Left colon (tissue), 2 donors: Measurements from ENCODE around the gene PITPNM2. TPM values are rescaled to one million over a fixed set of nuclear protein-coding genes. Genes with fewer than 3 reads are reported as not detected.
A peak's percentile ranks its signal among the peaks of the same experiment; 100 is the strongest.

Experiments
- ATAC-seq: fragments of 200-7000 bp; cut with Tn5 transposase; one replicate; pipeline ENCODE4 v1.9.1; 2020; ENCODE audit warnings: mild to moderate bottlenecking, moderate library complexity
- DNase-seq, 2 donors: peaks; one replicate each; pipeline ENCODE4 v3.0.0-alpha.2; 2020
- intact Hi-C, 2 donors: fragments of 100-400 bp; cut with DNase I in 1 of 2; cut with micrococcal nuclease in 1 of 2; formaldehyde crosslinking; loops; one replicate each; pipeline versions ENCODE4 v1.11.2 to v1.14.0; 2022; cut with DNase I, micrococcal nuclease
- total RNA-seq, 2 donors: library from RNA; stranded (reverse); fragmentation: NEBNext Ultra II Directional; extraction: Animal tissue kit (Norgen Biotek cat#: 25700); gene quantifications; one replicate each; pipeline ENCODE4 v1.2.1, GENCODE V29; 2021
- donor health status: DM: no; HTN: no; CAD: no.
- donor health status: DM: yes; HTN: yes; CAD: no.

Gene PITPNM2
- total RNA-seq, 2 donors from 2014 or later, result 11.4 to 17.6 TPM

DNA sequence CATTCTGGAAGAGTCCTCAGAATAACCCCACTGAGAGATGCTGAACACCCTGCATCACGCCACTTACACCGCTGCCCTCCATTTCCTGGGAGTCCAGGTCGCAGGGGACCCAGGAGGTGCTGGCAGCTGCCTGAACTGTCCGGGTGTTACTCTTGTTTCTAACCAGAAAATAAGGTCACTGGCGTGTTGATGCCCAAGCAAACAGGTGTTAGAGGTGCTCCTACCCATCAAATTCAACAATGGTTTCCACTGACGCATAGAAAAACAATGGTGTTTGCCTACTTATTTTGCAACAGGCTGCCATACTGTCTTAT is 23.8 kb downstream of the PITPNM2 start:
- DNase-seq (no peak), ATAC-seq (no peak)
- intact Hi-C loops, result no loop called here

DNA sequence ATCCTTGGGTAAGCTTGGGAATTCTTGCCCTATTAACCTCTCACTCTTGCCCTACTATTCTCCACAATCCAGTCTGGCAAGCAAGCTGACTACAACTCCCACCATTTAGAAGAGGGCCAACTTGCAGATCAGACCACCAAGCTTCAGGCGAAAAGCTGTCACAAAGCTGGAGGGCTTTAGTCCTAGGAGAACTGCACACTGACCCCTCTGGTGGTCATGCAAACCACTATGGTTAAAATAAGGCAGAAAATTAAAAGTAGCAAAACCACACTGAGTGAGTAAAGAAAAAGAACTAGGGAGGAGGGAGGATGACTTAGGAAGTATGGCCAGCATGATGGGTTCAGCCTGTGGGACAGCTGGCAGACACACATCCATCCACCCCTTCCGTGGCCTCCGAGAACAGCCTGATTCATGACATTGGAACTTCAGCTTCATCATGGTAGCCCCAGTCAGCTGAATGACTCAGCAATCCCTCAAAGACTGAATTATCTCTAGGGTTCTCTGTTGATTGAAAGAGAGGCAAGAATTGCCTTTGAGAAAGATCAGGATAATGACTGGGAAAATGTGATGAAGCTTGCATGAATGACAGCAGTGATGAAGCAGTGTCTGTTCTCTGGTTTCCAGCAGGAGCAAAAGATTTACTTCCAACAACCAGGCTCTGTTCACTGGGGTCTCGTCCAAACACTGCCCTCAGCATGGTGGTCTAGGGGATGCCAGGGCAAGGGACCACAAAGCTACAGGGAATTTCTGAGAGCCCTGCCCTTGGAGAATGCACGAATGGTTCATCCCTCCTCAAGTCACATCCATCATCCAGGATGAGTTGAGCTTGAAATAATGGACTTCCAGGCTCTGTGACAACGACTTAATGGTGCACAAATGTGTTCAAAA is 24.4 kb downstream of the PITPNM2 start:
- no peak for ATAC-seq
- DNase-seq, result no peak
- intact Hi-C loops, result no loop called here

DNA sequence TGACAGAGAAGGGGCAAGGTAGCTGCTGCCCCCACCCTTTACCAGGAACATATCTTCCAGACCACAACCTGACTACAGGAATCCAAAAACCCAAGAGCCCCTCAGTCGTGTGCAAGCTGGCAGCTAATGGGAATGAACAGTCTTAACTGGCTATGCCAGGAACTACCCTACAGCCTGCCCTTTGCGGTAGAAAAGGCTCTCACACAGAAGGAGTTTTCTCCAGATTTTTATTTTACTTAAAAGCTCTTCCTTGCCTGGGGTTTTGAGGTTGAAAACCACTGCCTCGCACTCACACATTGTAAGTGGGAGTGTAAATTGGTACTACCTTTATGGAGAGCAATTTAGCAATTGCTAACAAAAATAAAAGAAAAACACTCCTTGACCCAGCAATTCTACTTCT is 28.3 kb downstream of the PITPNM2 start:
- intact Hi-C loops, result no loop called here
- ATAC-seq (no peak), DNase-seq (no peak)

DNA sequence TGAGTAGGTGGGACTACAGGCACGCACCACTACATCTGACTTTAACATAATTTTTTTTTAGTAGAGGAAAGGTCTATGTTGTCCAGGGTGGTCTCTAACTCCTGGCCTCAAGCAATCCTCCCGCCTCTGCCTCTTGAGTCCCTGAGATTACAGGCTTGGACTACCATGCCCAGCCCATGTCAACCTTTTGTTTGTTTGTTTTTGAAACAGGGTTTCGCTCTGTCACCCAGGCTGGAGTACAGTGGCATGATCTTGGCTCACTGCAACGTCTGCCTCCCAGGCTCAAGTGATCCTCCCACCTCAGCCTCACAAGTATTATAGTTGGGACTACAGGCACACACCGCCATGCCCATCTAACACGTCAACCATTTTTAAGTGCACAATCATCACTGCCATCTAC is 29.2 kb downstream of the PITPNM2 start:
- intact Hi-C loops, result no loop called here
- DNase-seq (no peak), ATAC-seq (no peak)

DNA sequence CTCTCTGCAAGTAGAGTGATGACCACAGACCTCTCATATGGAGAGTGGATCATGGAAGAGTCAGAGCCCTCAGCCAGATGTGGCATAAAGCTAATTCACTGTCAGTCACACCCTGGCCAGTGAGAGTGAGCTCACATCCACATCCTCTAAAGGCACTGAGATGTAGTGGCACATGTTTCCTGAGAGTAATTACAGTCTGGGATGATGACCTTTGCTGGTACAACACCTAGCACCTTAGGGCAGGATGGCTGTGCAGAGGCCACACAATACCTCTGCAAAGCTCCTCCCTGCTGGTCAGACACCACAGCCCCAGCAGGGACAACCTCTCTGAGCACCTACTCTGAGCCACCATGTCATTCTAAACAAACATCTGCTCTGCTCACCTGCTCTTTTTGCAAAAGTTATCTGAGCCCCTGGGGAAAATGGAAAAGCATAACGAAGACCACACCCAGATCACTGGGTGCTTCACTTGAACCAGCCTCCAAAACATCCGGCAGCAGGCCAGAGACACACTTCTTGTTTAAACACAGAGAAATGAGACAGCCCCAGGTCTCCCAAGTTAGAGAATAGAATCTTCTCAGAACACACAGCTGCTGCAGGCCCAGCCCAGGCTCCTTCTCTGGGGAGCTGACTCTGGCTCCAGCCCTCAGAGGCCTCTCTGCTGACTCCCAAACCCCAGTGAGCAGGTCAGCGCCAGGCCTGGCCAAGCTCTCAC is 30.3 kb downstream of the PITPNM2 start:
- ATAC-seq (peak; percentile 89), DNase-seq (no peak)
- intact Hi-C loops, result no loop called here

DNA sequence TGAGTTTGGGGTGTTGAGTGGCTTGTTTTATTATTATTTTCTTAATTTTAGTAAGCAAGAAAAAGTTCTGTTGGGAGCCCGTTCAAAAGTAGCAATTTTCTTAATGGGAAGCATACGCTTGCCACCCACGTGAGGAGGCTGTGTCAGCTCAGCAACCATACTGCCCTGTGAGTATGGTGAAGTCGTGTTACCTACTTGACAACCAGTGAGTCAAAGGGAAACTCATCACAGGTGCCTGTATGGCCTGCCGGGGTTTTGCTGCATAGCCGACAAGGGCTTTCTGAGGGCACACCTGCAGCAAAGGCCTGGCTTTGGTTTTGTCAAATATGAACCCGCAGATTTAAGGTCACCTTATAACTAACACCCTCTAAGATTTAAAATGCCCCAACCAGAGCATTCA is 31.1 kb downstream of the PITPNM2 start:
- intact Hi-C loops, result no loop called here
- no peak for ATAC-seq
- no peak for DNase-seq

DNA sequence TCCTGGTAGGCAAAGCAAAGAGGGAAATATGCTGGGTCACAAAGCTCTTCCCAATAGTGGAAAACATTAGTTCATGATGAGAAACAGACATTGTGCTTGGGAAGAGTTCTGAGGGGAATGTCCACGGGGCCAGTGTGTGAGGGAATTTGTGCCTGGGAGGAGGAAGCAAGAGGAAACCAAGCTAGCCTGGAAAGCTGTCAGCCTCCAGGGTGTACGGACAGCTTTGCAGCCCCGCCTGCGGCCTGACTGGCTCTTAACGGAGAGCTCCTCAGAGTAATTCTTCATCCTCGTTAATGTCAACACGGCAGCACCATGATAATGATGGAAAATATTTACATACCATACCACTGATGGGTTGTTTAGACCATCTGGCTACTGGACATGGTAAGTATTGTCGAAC is 32.4 kb downstream of the PITPNM2 start:
- intact Hi-C loops, result no loop called here
- ATAC-seq (peak; percentile 61), DNase-seq (peak; percentile 49 to 54)

DNA sequence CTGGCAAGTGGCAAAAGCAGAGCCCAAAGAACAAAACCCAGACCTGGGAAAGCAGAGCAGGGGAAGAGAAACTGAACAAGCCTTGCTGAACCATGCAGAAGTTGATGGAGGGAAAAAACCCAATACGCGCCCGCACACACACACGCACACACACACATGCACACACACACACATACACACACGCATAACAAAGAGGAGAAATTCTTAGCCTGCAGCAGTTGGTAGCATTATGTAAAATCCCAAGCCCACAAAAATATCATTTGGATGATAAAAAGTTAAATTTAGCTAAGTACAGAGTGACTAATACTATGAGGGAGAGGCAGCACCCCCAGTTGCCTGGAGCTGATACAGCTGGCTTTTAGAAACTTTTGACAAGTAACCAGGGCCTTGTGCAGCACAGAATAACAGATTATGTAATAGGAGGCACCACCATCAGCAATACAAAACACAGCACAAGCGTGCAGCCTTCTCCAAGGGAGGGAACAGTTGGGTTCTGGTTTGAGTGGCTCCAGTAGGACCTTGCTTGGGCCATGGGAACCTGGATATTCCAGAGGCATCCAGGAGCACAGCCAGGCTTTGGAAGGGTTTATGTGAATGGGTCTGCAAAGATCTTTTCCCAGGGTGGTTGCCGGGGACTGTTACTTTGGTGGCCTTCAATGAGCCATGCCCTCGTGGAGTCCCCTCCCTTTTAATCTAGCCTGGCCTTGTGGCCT is 35.3 kb downstream of the PITPNM2 start:
- DNase-seq (peak in 1 of 2 donors; percentile 50), ATAC-seq (no peak)
- intact Hi-C loops, result no loop called here

DNA sequence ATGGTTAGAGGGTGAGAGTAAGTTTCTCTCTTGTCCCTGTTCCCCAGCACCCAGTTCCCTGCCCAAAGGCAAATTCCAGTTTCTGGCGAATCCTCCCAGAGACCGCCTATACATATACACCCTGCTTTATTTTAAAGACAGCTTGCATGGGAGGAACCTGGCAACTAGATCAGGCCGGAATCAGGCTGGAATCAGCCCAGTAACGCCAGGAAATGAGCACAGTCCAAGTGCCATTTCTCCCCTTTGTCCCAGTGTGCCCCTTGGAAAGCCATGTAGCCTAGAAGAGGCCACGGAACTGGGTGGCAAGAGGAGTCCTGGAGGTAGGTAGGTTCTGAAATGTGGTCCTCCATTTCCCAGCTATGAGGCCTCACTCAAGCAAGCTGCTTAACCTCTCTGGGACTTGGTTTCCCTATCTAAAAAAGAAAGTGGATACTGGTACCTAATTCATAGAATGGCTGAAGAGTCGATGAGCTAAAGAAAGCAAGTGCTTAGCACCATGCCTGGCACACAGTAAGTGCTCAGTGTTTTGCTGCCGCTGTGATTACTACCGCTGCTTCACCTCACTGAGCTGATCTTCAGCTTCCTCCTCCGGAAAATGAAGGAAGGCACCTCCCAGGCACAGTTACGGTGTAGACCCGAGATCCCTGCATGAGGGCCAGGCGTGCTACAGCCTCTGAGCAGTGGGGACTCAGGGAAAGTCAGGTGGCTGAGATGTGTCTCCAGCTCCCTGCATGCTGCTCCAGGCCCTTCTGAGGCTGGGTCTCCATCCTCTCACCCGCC is 36.4 kb downstream of the PITPNM2 start:
- intact Hi-C loops, result no loop called here
- no peak for ATAC-seq

DNA sequence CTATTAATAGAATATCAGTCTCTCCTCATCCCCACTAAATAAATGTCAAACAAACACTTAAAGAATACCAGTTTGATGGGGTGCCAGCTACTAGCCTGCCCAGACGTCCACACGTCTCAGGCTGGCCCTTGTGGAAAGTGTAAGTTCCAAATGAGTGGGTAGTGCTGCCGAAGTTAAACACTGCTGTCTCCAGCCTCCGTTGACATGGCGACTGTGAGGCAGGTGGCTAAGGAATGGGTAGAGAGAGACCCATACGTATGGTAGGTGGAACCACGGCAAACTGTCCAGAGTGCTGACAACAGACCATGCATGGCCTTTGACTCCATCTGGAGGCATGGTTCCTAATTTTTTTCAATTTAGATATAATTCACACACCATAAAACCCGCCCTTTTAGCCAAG is 37.9 kb downstream of the PITPNM2 start:
- intact Hi-C loops, result no loop called here
- ATAC-seq, result no peak
- no peak for DNase-seq

More for the DNA sequence above, 36.4 kb downstream of the PITPNM2 start:
- DNase-seq, result no peak

DNA sequence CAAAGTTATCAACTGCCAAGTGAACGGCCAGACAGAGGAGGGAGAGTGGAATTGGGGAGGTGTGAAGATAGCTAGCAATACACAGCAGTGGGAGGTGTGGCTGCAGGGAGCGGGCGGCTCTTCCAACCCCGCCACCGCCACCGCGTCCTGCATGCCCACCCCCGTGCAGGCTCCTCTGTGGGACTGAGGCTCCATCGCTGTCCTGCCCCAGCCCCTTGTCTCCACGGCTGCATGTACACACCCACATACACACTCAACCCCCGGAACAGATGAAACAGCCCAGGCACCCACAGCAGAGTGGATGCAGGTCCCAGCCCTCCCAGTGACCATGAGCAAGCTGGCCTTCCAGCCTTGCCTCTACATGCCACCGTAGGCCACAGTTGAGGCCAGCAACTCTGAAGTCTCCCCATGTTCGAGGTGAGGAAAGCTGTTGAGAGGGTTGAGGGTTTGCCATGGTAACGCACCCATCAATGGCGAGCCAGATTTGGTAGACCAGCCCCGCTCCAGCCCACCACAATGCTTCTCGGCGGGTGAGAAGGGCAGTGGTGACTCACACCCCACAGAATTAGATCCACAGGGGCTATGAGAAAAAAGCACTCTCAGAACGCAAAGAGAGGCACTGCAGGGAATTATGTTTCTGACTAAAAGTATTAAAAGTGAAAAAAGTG is 39.3 kb downstream of the PITPNM2 start:
- DNase-seq (no peak), ATAC-seq (no peak)
- intact Hi-C loops, result no loop called here

DNA sequence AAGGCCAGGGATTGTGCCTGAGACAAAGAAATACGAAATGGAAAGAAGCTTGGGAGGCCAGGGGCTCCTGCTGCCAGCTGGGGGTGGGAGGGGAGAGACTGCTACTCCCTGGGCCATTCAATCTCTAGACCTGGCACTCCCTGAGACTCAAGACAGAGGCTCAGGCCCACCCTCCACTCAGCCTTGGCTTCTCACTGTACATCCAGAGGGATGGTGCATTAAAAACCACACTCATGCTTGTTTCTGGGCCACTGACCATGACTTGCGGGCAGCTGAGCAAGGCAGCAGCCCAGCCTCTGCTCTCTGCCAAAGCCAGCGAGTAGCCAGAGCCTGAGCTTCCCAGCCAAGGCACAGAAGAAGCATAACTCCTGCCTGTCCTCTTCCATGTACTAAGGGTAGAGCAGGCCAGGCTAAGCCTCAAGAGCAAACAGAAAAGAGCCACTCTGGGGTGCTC is 41.5 kb downstream of the PITPNM2 start:
- intact Hi-C loops, result no loop called here
- ATAC-seq, result no peak
- DNase-seq, result no peak

DNA sequence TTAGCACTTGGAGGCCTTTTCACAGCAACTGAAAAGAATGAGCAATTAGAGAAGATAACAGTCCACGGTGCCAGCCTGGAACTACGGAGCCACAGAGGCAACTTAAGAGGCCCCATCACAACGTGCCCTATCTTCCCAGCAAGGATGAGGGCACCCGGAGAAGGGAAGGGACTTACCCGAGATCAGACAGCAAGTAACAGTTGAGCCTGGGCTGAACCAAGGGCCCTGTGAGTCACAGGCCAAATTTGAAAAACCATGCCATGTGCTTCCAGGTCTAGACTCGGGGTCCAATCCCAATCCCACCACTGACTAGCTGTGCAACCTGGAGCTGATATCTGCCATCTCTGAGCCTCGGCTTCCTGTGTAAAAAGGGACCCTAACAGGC is 42.2 kb downstream of the PITPNM2 start:
- ATAC-seq (no peak), DNase-seq (no peak)
- intact Hi-C loops, result no loop called here

DNA sequence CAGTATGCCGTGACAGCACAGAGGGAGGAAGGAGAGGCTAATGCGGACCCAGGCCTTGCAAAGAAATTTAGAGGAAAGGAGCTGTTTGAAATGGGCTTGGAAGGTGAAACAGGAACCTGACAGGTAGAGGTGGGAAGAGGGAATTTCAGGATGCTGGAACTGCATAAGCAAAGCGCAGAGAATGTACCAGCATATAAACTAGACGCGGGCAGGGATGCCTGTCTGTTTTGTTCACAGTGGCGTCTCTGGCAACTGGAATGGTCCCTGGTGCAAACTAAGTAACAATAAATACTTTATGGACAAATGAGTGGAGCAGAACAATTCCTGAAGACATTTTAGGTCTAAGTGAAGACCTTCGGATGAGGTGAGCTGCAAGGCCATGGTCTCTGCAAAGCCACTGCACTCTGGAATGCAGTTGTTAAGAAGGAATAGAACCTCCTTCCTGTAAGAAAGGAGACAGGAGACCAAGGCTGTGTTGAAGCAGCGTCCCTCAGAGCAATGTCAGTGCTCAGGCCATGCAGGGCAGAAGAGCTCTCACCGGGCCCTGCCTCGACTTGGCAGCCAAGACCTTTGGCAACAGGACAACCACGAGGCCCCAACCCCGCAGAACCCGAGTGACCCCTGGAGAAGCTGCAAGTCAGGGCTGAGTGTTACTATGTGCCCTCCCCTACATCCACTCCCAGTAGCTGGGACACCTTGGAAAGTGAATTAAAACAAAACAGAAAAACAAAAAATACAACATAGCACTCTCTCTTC is 42.8 kb downstream of the PITPNM2 start:
- DNase-seq, result no peak
- no peak for ATAC-seq
- intact Hi-C loops, result no loop called here

DNA sequence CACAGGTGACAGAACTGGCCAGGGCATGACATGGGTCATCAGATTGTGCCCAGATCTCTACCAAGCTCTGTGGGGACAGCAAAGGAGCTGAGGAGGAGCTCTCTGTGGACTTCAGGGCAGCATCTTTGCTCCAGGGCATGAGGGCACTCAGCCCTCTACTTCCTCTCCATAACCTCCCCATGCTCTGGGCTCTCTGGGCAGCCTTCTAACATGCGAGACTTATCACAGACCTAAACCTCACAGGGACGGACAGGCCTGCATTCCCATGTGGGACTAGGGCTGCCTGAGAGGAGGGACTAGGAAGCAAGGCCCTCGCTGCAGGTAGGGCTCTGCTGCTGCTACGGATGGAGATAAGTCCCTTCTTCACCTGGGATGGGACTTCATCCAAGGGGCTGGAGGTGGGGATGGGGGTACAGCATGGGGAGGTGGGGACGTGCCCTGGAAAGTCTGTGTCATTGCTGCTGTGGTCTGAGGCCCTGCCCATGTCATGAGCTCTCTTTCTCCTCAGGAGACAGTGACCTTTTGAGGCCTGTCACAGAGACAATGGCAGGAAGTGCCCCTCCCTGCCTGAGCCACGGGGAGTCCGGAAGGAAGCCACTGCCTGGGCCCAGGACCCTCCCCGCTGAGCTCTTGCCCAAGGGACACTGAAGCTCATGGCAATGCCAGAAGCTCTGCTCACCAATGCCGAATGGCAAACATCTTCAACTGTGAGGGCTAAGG is 44.1 kb downstream of the PITPNM2 start:
- DNase-seq (no peak), ATAC-seq (peak; percentile 56)
- intact Hi-C loops, result no loop called here

DNA sequence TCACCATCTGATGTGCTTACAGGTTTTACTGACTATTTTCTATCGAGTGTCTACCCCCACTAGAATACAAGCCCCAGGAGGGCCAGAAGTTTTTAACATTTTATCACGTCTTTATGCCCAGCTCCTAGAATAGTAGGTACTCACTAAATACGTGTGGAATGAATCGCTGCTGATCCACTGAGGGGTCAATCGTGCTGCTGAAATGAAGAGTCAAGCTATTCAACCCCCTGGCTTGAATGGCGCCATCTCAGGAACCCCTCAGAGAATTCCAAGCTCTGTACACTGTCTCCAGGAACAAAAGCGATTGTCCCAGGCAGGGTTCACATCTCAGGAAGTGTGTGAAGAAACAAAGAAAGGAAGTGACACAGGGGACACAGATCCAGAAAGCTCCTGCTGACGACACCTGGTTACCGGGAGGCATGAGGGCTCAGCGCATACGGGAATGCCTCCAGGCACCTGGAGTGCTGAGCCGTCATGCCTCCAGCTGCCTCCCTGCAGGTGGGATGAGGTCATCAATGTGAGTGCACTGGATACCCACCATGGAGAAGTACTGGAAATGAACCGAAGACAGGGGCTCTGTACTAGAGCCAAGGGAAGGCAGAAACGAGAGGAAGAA is 45.6 kb downstream of the PITPNM2 start:
- intact Hi-C loops, result no loop called here
- DNase-seq (no peak), ATAC-seq (no peak)

DNA sequence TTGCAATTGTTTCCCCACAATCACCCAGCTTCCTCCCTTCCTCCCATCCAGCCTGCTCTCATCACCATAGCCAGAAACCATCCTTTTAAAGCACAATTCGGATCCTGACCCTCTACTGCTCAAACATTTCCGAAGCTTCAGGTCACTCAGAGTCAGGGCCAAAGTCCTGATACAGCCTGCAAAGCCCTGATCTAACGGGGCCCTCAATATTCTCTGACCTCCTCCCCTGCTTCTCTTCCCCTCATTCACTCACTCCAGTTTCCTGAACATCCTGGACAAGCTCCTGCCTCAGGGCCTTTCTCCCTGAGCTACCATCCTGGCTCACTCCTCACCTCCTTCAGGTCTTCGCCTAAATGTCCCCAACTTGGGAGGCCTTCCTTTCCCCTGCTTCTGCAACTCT is 46.1 kb downstream of the PITPNM2 start:
- intact Hi-C loops, result no loop called here
- DNase-seq, result no peak
- no peak for ATAC-seq
